IMR-90 (cell line): ENCODE data around the gene RAET1G. TPM values are rescaled to one million over a fixed set of nuclear protein-coding genes. Genes with fewer than 3 reads are reported as not detected.

Source experiments
- ATAC-seq: fragments of 200-7000 bp; cut with Tn5 transposase; 2 replicates; pipeline ENCODE4 v1.9.1; 2020; ENCODE audit warnings: low read depth, mild to moderate bottlenecking, moderate library complexity
- BruUV-seq: library from RNA; stranded (reverse); fragments of 400-500 nt; replicated peaks from 2 replicates; lab custom pipeline; 2021; lab: Mats Ljungman, UMichigan
- CTCF ChIA-PET: fragments of 300-600 bp; formaldehyde crosslinking; extraction: SDS; loops from one replicate; lab custom pipeline; 2021; ENCODE audit warnings: antibody characterized with exemption; lab: Yijun Ruan, JAX
- POLR2A ChIA-PET: fragments of 300-600 bp; sonication (Branson Sonifier 250); formaldehyde crosslinking; loops from one replicate; lab custom pipeline; 2022; ENCODE audit warnings: antibody characterized with exemption; ENCODE audit not compliant: unreplicated experiment; lab: Charles Lee
- DNase-seq: peaks from one replicate; pipeline ENCODE4 v3.0.0; 2013
- H2AFZ ChIP-seq: replicated peaks from 2 replicates; pipeline ENCODE3; 2013; ENCODE audit warnings: low read length, mild to moderate bottlenecking; ENCODE audit not compliant: poor library complexity
- H2AK5ac ChIP-seq: 2 replicates; pipeline ENCODE4 v1.6.1; 2013; ENCODE audit warnings: low read depth, low read length, inconsistent platforms
- H2AK9ac ChIP-seq: replicated peaks from 2 replicates; pipeline ENCODE3; 2013; ENCODE audit warnings: mild to moderate bottlenecking, low read depth, low read length, moderate library complexity; ENCODE audit not compliant: poor library complexity
- H2BK120ac ChIP-seq: 2 replicates; pipeline ENCODE4 v1.6.1; 2013; ENCODE audit warnings: low read depth, low read length, inconsistent platforms
- H2BK15ac ChIP-seq: 3 replicates; pipeline ENCODE4 v1.6.1; 2013; ENCODE audit warnings: low read depth, low read length, inconsistent platforms
- H2BK20ac ChIP-seq: 2 replicates; pipeline ENCODE4 v1.6.1; 2013; ENCODE audit warnings: low read depth, mild to moderate bottlenecking, inconsistent platforms, low read length, moderate library complexity
- H2BK5ac ChIP-seq: 2 replicates; pipeline ENCODE4 v1.6.1; 2013; ENCODE audit warnings: mild to moderate bottlenecking, low read depth, low read length, inconsistent platforms; ENCODE audit not compliant: poor library complexity, severe bottlenecking
- H3K14ac ChIP-seq: replicated peaks from 2 replicates; pipeline ENCODE4 v1.6.1; 2013; ENCODE audit warnings: low read depth, low read length, inconsistent platforms
- H3K18ac ChIP-seq: 2 replicates; pipeline ENCODE4 v1.6.1; 2013; ENCODE audit warnings: low read depth, low read length, control low read depth
- H3K23ac ChIP-seq: 2 replicates; pipeline ENCODE4 v1.6.1; 2013; ENCODE audit warnings: low read depth, low read length, inconsistent platforms
- H3K27ac ChIP-seq: 2 replicates; pipeline ENCODE4 v1.5.1; 2013; ENCODE audit warnings: mild to moderate bottlenecking, control low read depth, low read length; ENCODE audit not compliant: insufficient read depth
- H3K27me3 ChIP-seq: 2 replicates; pipeline ENCODE4 v1.6.1; 2013; ENCODE audit warnings: low read length; ENCODE audit not compliant: control insufficient read depth, insufficient read depth
- H3K36me3 ChIP-seq: 2 replicates; pipeline ENCODE4 v1.6.1; 2013; ENCODE audit warnings: low read length, mixed read lengths; ENCODE audit not compliant: control insufficient read depth, insufficient read depth
- H3K4ac ChIP-seq: 2 replicates; pipeline ENCODE4 v1.6.1; 2013; ENCODE audit warnings: low read depth, low read length, inconsistent platforms
- H3K4me1 ChIP-seq: 2 replicates; pipeline ENCODE4 v1.6.1; 2013; ENCODE audit warnings: low read length, mixed read lengths; ENCODE audit not compliant: control insufficient read depth, insufficient read depth
- H3K4me2 ChIP-seq: 2 replicates; pipeline ENCODE4 v1.6.1; 2013; ENCODE audit warnings: low read depth, mild to moderate bottlenecking, control low read depth, low read length, moderate library complexity
- H3K4me3 ChIP-seq: 2 replicates; pipeline ENCODE4 v1.5.1; 2013; ENCODE audit warnings: low read depth, mild to moderate bottlenecking, control low read depth, low read length, moderate library complexity; ENCODE audit not compliant: insufficient read depth
- H3K56ac ChIP-seq: 2 replicates; pipeline ENCODE4 v1.6.1; 2013; ENCODE audit warnings: low read length, inconsistent platforms; ENCODE audit not compliant: insufficient read depth; ENCODE audit errors: extremely low read depth
- H3K79me1 ChIP-seq, 2 experiments: 2 replicates each; pipeline ENCODE4 v1.6.1; 2013; ENCODE audit warnings: low read length in 2 of 2, inconsistent platforms in 1 of 2, low read depth in 1 of 2
- H3K9ac ChIP-seq: 2 replicates; pipeline ENCODE4 v1.6.1; 2013; ENCODE audit warnings: low read depth, low read length, control low read depth
- H3K9me1 ChIP-seq: 2 replicates; pipeline ENCODE4 v1.6.1; 2013; ENCODE audit warnings: low read length, inconsistent platforms; ENCODE audit not compliant: insufficient read depth
- H3K9me3 ChIP-seq: 2 replicates; pipeline ENCODE4 v1.6.1; 2013; ENCODE audit warnings: low read length; ENCODE audit not compliant: control insufficient read depth, insufficient read depth
- H4K20me1 ChIP-seq: 2 replicates; pipeline ENCODE4 v1.6.1; 2013; ENCODE audit warnings: low read length, inconsistent platforms; ENCODE audit not compliant: insufficient read depth
- H4K5ac ChIP-seq: 2 replicates; pipeline ENCODE4 v1.6.1; 2013; ENCODE audit warnings: mild to moderate bottlenecking, low read depth, low read length, control low read depth
- H4K8ac ChIP-seq, 2 experiments: 2 replicates each; pipeline ENCODE4 v1.6.1; 2013; ENCODE audit warnings: low read depth in 2 of 2, low read length in 2 of 2, control low read depth in 1 of 2, inconsistent platforms in 1 of 2
- H4K91ac ChIP-seq: 2 replicates; pipeline ENCODE4 v1.6.1; 2013; ENCODE audit warnings: low read depth, low read length, inconsistent platforms; ENCODE audit not compliant: insufficient read depth
- BHLHE40 ChIP-seq: fragments of 150-350 bp; IDR thresholded peaks from 2 replicates; pipeline ENCODE4 v1.6.1; 2016; ENCODE audit warnings: mild to moderate bottlenecking, low read depth, low read length
- CEBPB ChIP-seq: IDR thresholded peaks from 2 replicates; pipeline ENCODE4 v1.6.1; 2012; ENCODE audit warnings: low read depth, low read length, improper control_type of control experiment
- CHD1 ChIP-seq: IDR thresholded peaks from 2 replicates; pipeline ENCODE4 v1.6.1; 2012; ENCODE audit warnings: low read depth, low read length, improper control_type of control experiment
- CTCF ChIP-seq: conservative IDR thresholded peaks from 2 replicates; pipeline ENCODE4 v1.5.1; 2012; ENCODE audit warnings: mild to moderate bottlenecking, low read depth, low read length, improper control_type of control experiment
- ELK1 ChIP-seq: fragments of 150-350 bp; IDR thresholded peaks from 2 replicates; pipeline ENCODE4 v1.6.1; 2016; ENCODE audit warnings: low read depth, mild to moderate bottlenecking, low read length, moderate library complexity, borderline replicate concordance
- FOS ChIP-seq: fragments of 150-350 bp; IDR thresholded peaks from 2 replicates; pipeline ENCODE4 v1.6.1; 2016; ENCODE audit warnings: low read depth, low read length
- MAFK ChIP-seq: IDR thresholded peaks from 2 replicates; pipeline ENCODE4 v1.6.1; 2012; ENCODE audit warnings: low read depth, low read length, improper control_type of control experiment
- MAZ ChIP-seq: IDR thresholded peaks from 2 replicates; pipeline ENCODE4 v1.6.1; 2012; ENCODE audit warnings: low read depth, mild to moderate bottlenecking, low read length, improper control_type of control experiment, moderate library complexity, borderline replicate concordance
- MXI1 ChIP-seq: IDR thresholded peaks from 2 replicates; pipeline ENCODE4 v1.6.1; 2012; ENCODE audit warnings: low read depth, mild to moderate bottlenecking, low read length, moderate library complexity, borderline replicate concordance
- NFE2L2 ChIP-seq: fragments of 150-350 bp; IDR thresholded peaks from 2 replicates; pipeline ENCODE4 v1.6.1; 2016; ENCODE audit warnings: low read depth, mild to moderate bottlenecking, low read length
- POLR2A ChIP-seq: IDR thresholded peaks from 2 replicates; pipeline ENCODE4 v1.6.1; 2012; ENCODE audit warnings: mild to moderate bottlenecking, low read depth, low read length
- RAD21 ChIP-seq: IDR thresholded peaks from 2 replicates; pipeline ENCODE4 v1.6.1; 2012; ENCODE audit warnings: low read length, improper control_type of control experiment
- RCOR1 ChIP-seq: IDR thresholded peaks from 2 replicates; pipeline ENCODE4 v1.6.1; 2012; ENCODE audit warnings: mild to moderate bottlenecking, low read length, improper control_type of control experiment; ENCODE audit not compliant: insufficient replicate concordance
- RFX5 ChIP-seq: IDR thresholded peaks from 2 replicates; pipeline ENCODE4 v1.8.0; 2012; ENCODE audit warnings: low read depth, mild to moderate bottlenecking, low read length, moderate library complexity
- SMC3 ChIP-seq: fragments of 150-350 bp; IDR thresholded peaks from 2 replicates; pipeline ENCODE4 v1.6.1; 2016; ENCODE audit warnings: low read depth, mild to moderate bottlenecking, antibody characterized with exemption, low read length, moderate library complexity
- USF2 ChIP-seq: fragments of 150-350 bp; IDR thresholded peaks from 2 replicates; pipeline ENCODE4 v1.6.1; 2017; ENCODE audit warnings: mild to moderate bottlenecking, antibody characterized with exemption, low read length, low read depth
- WGBS, 2 experiments: methylation state at CpG; one replicate each; pipeline versions ENCODE4 v1.1.5 to v1.1.7; 2013; ENCODE audit warnings: missing lambda C conversion rate in 2 of 2; ENCODE audit not compliant: insufficient read length in 1 of 2; ENCODE audit errors: extremely low coverage in 2 of 2; 5-methylcytosine and 5-hydroxymethylcytosine counted together
- dilution Hi-C: fragments of 300-500 bp; cut with HindIII; formaldehyde crosslinking; loops from one replicate; pipeline ENCODE4 v1.14.3; 2018; ENCODE audit warnings: low sequenced_read_pairs; ENCODE audit not compliant: unreplicated experiment
- in situ Hi-C: fragments of 300-500 bp; cut with MboI; formaldehyde crosslinking; loops from 3 replicates; pipeline ENCODE4 v1.14.3; 2019; ENCODE audit warnings: low sequenced_read_pairs, inconsistent platforms, mixed read lengths
- intact Hi-C: fragments of 100-400 bp; cut with micrococcal nuclease; formaldehyde crosslinking; loops from 2 replicates; pipeline ENCODE4 v1.10.0; 2022
- polyA plus RNA-seq, 3 experiments: library from polyadenylated mRNA; depleted of rRNA; stranded (reverse); fragments of >200 nt; gene quantifications; 2 replicates each; pipeline ENCODE4 v1.2.3, GENCODE V29; 2012; ENCODE audit warnings: low replicate concordance in 1 of 3
- total RNA-seq: library from RNA; depleted of rRNA; stranded (reverse); fragments of >200 nt; gene quantifications from 2 replicates; pipeline ENCODE4 v1.2.3, GENCODE V29; 2012

Gene RAET1G
- total and polyA plus RNA-seq, 2 of the 4 experiments (the other 2 are of a cell fraction): 1.3 to 4.2 TPM

- TF ChIP-seq CEBPB (no peak), ELK1 (no peak), BHLHE40 (no peak), CHD1 (no peak), RFX5 (no peak), RCOR1 (no peak), USF2 (no peak), FOS (no peak), MAZ (no peak), RAD21 (no peak), CTCF (no peak), MAFK (no peak), MXI1 (no peak), NFE2L2 (no peak), SMC3 (no peak), POLR2A (no peak)
- H3K9me3 ChIP-seq: no peaks in the 10 kb centered on the region
- no peaks in the 10 kb centered on the region for H3K4me1 ChIP-seq
- H2BK120ac ChIP-seq: no peak overlapping the region
- no peak overlapping the region for H3K4ac ChIP-seq
- no peak overlapping the region for H3K9ac ChIP-seq
- H3K27me3 ChIP-seq: peaks cover 17% of the 10 kb centered on the region
- DNase-seq (no peak), ATAC-seq (no peak)
- no CpG with 5 or more reads among the region's 10 CpGs for WGBS, 2 experiments
- no peak overlapping the region for H3K4me2 ChIP-seq
- H3K18ac ChIP-seq: no peak overlapping the region
- H3K79me1 ChIP-seq: no peaks in the 10 kb centered on the region
- H3K23ac ChIP-seq: no peak overlapping the region
- ChIA-PET POLR2A (no interaction called here), CTCF (no interaction called here)
- dilution Hi-C loops: no loop called here
- H4K8ac ChIP-seq: no peak overlapping the region
- no peak overlapping the region for H2AK5ac ChIP-seq
- H4K5ac ChIP-seq: no peak overlapping the region
- H2BK15ac ChIP-seq: no peak overlapping the region
- H3K9me1 ChIP-seq: no peaks in the 10 kb centered on the region
- no peak overlapping the region for H2AFZ ChIP-seq
- H4K20me1 ChIP-seq: no peaks in the 10 kb centered on the region
- no peak overlapping the region for H3K4me3 ChIP-seq
- no peak overlapping the region for H3K56ac ChIP-seq
- no TSS peak for BruUV-seq
- intact Hi-C loops: no loop called here
- no peak overlapping the region for H4K91ac ChIP-seq
- no peak overlapping the region for H3K14ac ChIP-seq
- no peak overlapping the region for H2BK20ac ChIP-seq
- in situ Hi-C loops: no loop called here
- H3K36me3 ChIP-seq: no peaks in the 10 kb centered on the region
- H3K27ac ChIP-seq: no peak overlapping the region
- H2AK9ac ChIP-seq: no peak overlapping the region
- no peak overlapping the region for H2BK5ac ChIP-seq
Observed at GRCh38 chr6:149881066-149881766, 41.7 kb downstream of the RAET1G start.
